K562 (cell line): Measurements from ENCODE around the gene GALNT16. TPM values are rescaled to one million over a fixed set of nuclear protein-coding genes. Genes with fewer than 3 reads are reported as not detected.

ENCODE experiments used
- ATAC-seq: fragments of 200-7000 bp; cut with Tn5 transposase; 3 replicates; pipeline ENCODE4 v1.9.1; 2020; ENCODE audit warnings: moderate library complexity
- BruUV-seq: library from RNA; stranded (reverse); fragments of 400-500 nt; replicated peaks from 2 replicates; lab custom pipeline; 2021; lab: Mats Ljungman, UMichigan
- CTCF ChIA-PET: fragments of 300-600 bp; formaldehyde crosslinking; extraction: SDS; loops from one replicate; lab custom pipeline; 2021; ENCODE audit warnings: low intra/inter-chr PET ratio; lab: Yijun Ruan, JAX
- POLR2A ChIA-PET: fragments of 300-600, 350-650 bp; sonication (Branson Sonifier 250); formaldehyde crosslinking; extraction: SDS; loops from one replicate; lab custom pipeline; 2021; ENCODE audit warnings: antibody characterized with exemption, inconsistent platforms; lab: Yijun Ruan, JAX
- DNase-seq, 4 experiments: peaks; one replicate each; pipeline versions ENCODE4 v3.0.0 to v3.0.0-alpha.2; 2011 to 2018; ENCODE audit warnings: low spot score in 3 of 4, mixed read lengths in 3 of 4; ENCODE audit errors: extremely low read depth in 1 of 4
- FAIRE-seq: peaks from 2 replicates; lab custom pipeline; 2011; peaks lifted over from hg19 to GRCh38; lab: Jason Lieb, UNC
- H2AFZ ChIP-seq: 2 replicates; pipeline ENCODE4 v1.6.0; 2011; ENCODE audit warnings: low read depth, low read length, control low read depth, inconsistent platforms
- H3K27ac ChIP-seq: fragments of 200-600 bp; 3 replicates; pipeline ENCODE4 v1.8.0; 2011; ENCODE audit warnings: low read depth, mild to moderate bottlenecking, control low read depth, inconsistent platforms, low read length, moderate library complexity, mixed read lengths; ENCODE audit errors: extremely low read depth
- H3K27me3 ChIP-seq, 2 experiments: fragments of 300-600 bp in 1 of 2; 2 replicates in 1 of 2; 3 replicates in 1 of 2; pipeline versions ENCODE4 v1.6.0 to v1.8.0; 2011; ENCODE audit warnings: inconsistent platforms in 2 of 2, low read length in 2 of 2, mild to moderate bottlenecking in 1 of 2, mixed read lengths in 1 of 2, moderate library complexity in 1 of 2; ENCODE audit not compliant: control insufficient read depth in 2 of 2, insufficient read depth in 2 of 2
- H3K36me3 ChIP-seq: fragments of 300-600 bp; 3 replicates; pipeline ENCODE4 v1.8.0; 2011; ENCODE audit warnings: mild to moderate bottlenecking, low read length, inconsistent platforms; ENCODE audit not compliant: control insufficient read depth, insufficient read depth
- H3K4me1 ChIP-seq, 2 experiments: fragments of 200-600 bp in 1 of 2; replicated peaks in 1 of 2; 2 replicates in 1 of 2; 3 replicates in 1 of 2; pipeline versions ENCODE4 v1.5.1 to v1.8.0; 2011; ENCODE audit warnings: inconsistent platforms in 2 of 2, low read length in 2 of 2, mild to moderate bottlenecking in 1 of 2, mixed read lengths in 1 of 2, moderate library complexity in 1 of 2; ENCODE audit not compliant: control insufficient read depth in 2 of 2, insufficient read depth in 2 of 2
- H3K4me2 ChIP-seq: 2 replicates; pipeline ENCODE4 v1.6.1; 2011; ENCODE audit warnings: low read length, control low read depth, inconsistent platforms, mixed read lengths; ENCODE audit not compliant: insufficient read depth
- H3K4me3 ChIP-seq: fragments of 200-600 bp; sonication (generic), shearing (Covaris generic); 2 replicates; pipeline ENCODE4 v1.5.1; 2016; ENCODE audit warnings: control low read depth, inconsistent platforms
- H3K79me2 ChIP-seq: fragments of 200-600 bp; 3 replicates; pipeline ENCODE4 v1.8.0; 2011; ENCODE audit warnings: low read length, inconsistent platforms; ENCODE audit not compliant: control insufficient read depth, insufficient read depth
- H3K9ac ChIP-seq, 2 experiments: 2 replicates each; pipeline versions ENCODE4 v1.6.0 to v1.6.1; 2011; ENCODE audit warnings: low read depth in 2 of 2, low read length in 2 of 2, control low read depth in 1 of 2, inconsistent platforms in 1 of 2, mild to moderate bottlenecking in 1 of 2, mixed read lengths in 1 of 2; ENCODE audit not compliant: insufficient read depth in 1 of 2
- H3K9me1 ChIP-seq: one replicate; pipeline ENCODE4 v1.6.0; 2011; ENCODE audit warnings: inconsistent platforms, mild to moderate bottlenecking, low read length, moderate library complexity; ENCODE audit not compliant: control insufficient read depth, insufficient read depth
- H3K9me3 ChIP-seq: replicated peaks from 2 replicates; pipeline ENCODE4 v1.5.1; 2011; ENCODE audit warnings: low read depth, low read length, inconsistent platforms; ENCODE audit not compliant: control insufficient read depth, insufficient read depth
- H4K20me1 ChIP-seq: replicated peaks from 2 replicates; pipeline ENCODE4 v1.6.1; 2011; ENCODE audit warnings: low read length, inconsistent platforms, mixed read lengths; ENCODE audit not compliant: control insufficient read depth, insufficient read depth
- DEAF1 ChIP-seq: fragments of 450-650 bp; formaldehyde crosslinking; IDR thresholded peaks from 2 replicates; pipeline ENCODE4 v1.4.0; 2020; ENCODE audit warnings: mild to moderate bottlenecking, moderate library complexity
- MAFK ChIP-seq: IDR thresholded peaks from 2 replicates; pipeline ENCODE4 v1.6.1; 2011; ENCODE audit warnings: low read length, improper control_type of control experiment
- RBM25 ChIP-seq: fragments of 200-400 bp; formaldehyde crosslinking; IDR thresholded peaks from 2 replicates; pipeline ENCODE4 v1.6.1; 2018; ENCODE audit warnings: low read length, low read depth, moderate library complexity; ENCODE audit not compliant: severe bottlenecking
- ZNF347 ChIP-seq: fragments of 450-650 bp; formaldehyde crosslinking; IDR thresholded peaks from 2 replicates; pipeline ENCODE4 v1.4.0; 2020; ENCODE audit warnings: low read depth, mild to moderate bottlenecking, moderate library complexity
- ZNF407 ChIP-seq: fragments of 450-650 bp; IDR thresholded peaks from 2 replicates; pipeline ENCODE4 v1.6.1; 2016; ENCODE audit warnings: low read depth
- ZNF444 ChIP-seq: fragments of 250-450 bp; sonication (Bioruptor Pico); IDR thresholded peaks from 2 replicates; pipeline ENCODE4 v1.4.0; 2020; ENCODE audit warnings: mild to moderate bottlenecking, moderate library complexity
- ZNF445 ChIP-seq: fragments of 250-450 bp; sonication (Bioruptor Pico); IDR thresholded peaks from 2 replicates; pipeline ENCODE4 v1.4.0; 2020; ENCODE audit warnings: low read depth, mild to moderate bottlenecking, moderate library complexity
- WGBS: fragments of 100-300 bp; shearing (Covaris generic); methylation state at CpG from one replicate; pipeline ENCODE4 v1.1.6; 2016; ENCODE audit warnings: low coverage, mixed read lengths; ENCODE audit not compliant: insufficient coverage; ENCODE audit errors: missing lambda C conversion rate; 5-methylcytosine and 5-hydroxymethylcytosine counted together
- in situ Hi-C: fragments of 300-500 bp; cut with MboI; formaldehyde crosslinking; loops from 4 replicates; pipeline ENCODE4 v1.15.0; 2018; ENCODE audit warnings: inconsistent platforms, mixed read lengths
- intact Hi-C: fragments of 100-400 bp; cut with micrococcal nuclease; formaldehyde crosslinking; loops from 2 replicates; pipeline ENCODE4 v1.14.2; 2022
- polyA plus RNA-seq, 8 experiments: library from polyadenylated mRNA; depleted of rRNA in 4 of 8; stranded (reverse) in 5 of 8; unstranded in 3 of 8; fragments of >200 nt; fragmentation: Nextera tagmentation in 2 of 8; fragmentation: Illumina TruSeq in 1 of 8; extraction: Ambion mirVana in 2 of 8; extraction: Trizol in 1 of 8; gene quantifications; 2 replicates each; pipeline versions ENCODE4 v1.2.1 to v1.2.3, GENCODE V29; 2011 to 2014; ENCODE audit warnings: inconsistent platforms in 1 of 8, missing spikeins in 1 of 8
- total RNA-seq, 7 experiments: library from RNA; depleted of rRNA in 6 of 7; stranded (reverse); fragments of >200 nt in 6 of 7; fragmentation: Illumina TruSeq in 2 of 7; extraction: Trizol in 2 of 7; gene quantifications; 2 replicates each; pipeline versions ENCODE4 v1.2.1 to v1.2.3, GENCODE V29; 2011 to 2021; ENCODE audit warnings: low replicate concordance in 1 of 7

The GALNT16 gene
- total and polyA plus RNA-seq, 9 of the 15 experiments (the other 6 are each of a cell fraction or from before 2014, with no cell fraction given) = not detected

DNA sequence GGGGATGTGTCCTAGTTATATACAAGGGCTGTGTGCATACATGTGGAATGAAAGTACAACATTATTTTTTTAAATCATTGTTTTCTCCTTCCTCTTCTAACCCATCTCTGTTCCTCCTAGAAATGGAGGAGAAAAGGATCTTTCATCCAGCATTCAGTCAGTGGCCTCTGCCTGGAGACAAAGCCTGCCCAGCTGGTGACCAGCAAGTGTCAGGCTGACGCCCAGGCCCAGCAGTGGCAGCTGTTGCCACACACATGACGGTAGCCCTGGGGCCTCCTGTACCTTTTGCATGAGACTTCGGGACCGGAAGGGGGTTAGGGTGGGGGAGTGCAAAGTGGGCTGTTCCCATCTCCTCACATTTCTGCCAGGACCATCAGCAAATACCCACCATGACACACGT is 92.0 kb downstream of the GALNT16 start:
- H4K20me1 ChIP-seq = no peaks in the 10 kb centered on the region
- CTCF ChIA-PET = no interaction called here
- H3K9ac ChIP-seq = no peak overlapping the region; a peak in 1 of 4 replicates
- BruUV-seq = no TSS peak
- no peak overlapping the region for H3K27ac ChIP-seq
- FAIRE-seq = no peak
- H3K9me1 ChIP-seq = no peaks in the 10 kb centered on the region
- no peaks in the 10 kb centered on the region for H3K4me1 ChIP-seq
- in situ Hi-C loops (no loop called here), intact Hi-C loops (no loop called here)
- H3K4me3 ChIP-seq = no peak overlapping the region
- TF ChIP-seq MAFK (no peak), ZNF445 (no peak), ZNF347 (CRISPR knock-in tag) (no peak), RBM25 (no peak)
- no peaks in the 10 kb centered on the region for H3K79me2 ChIP-seq
- DNase-seq = no peak
- no peak for ATAC-seq
- H3K4me2 ChIP-seq = no peak overlapping the region
- no peak overlapping the region for H2AFZ ChIP-seq
- no peaks in the 10 kb centered on the region for H3K36me3 ChIP-seq
- no peaks in the 10 kb centered on the region for H3K9me3 ChIP-seq
- WGBS = 0% methylated on average over 5 of the region's 5 CpGs
- H3K27me3 ChIP-seq = peaks cover 0 to 75% of the 10 kb centered on the region in 2 experiments; a peak in 3 of 5 replicates
- POLR2A ChIA-PET = no interaction called here

GRCh38 chr14:69353168-69353567 is 93.2 kb downstream of the GALNT16 start:
- Histone ChIP-seq H3K9me3 (no peaks in the 10 kb centered on the region), H3K27me3 (peaks cover 0 to 82% of the 10 kb centered on the region in 2 experiments; a peak in 4 of 5 replicates), H4K20me1 (no peaks in the 10 kb centered on the region), H3K9ac (no peak overlapping the region), H3K79me2 (no peaks in the 10 kb centered on the region), H3K4me3 (no peak overlapping the region), H2AFZ (no peak overlapping the region), H3K4me1 (no peaks in the 10 kb centered on the region; a peak in 1 of 5 replicates), H3K27ac (no peak overlapping the region), H3K36me3 (no peaks in the 10 kb centered on the region), H3K9me1 (no peaks in the 10 kb centered on the region), H3K4me2 (no peak overlapping the region)
- BruUV-seq = no TSS peak
- in situ Hi-C loops (no loop called here), intact Hi-C loops (no loop called here)
- ChIA-PET POLR2A (no interaction called here), CTCF (no interaction called here)
- no peak for ATAC-seq
- DNase-seq = no peak
- WGBS = 11% methylated on average over 1 of the region's 3 CpGs
- no peak for FAIRE-seq
- TF ChIP-seq DEAF1 = no peak
- TF ChIP-seq ZNF407 = no peak
- TF ChIP-seq ZNF444 (CRISPR knock-in tag) = no peak
